GM19372 (cell line): ENCODE measurements around the gene HEPH.
"Not testable (repeated sequence)": the region's sequence is repeated elsewhere in the genome, so short reads cannot be mapped to it uniquely, and the experiment has no call there.

ENCODE experiments used
- ATAC-seq: cut with Tn5 transposase; IDR thresholded peaks from one replicate; pipeline ENCODE4 v1.9.1; 2021; ENCODE audit warnings: mild to moderate bottlenecking, low read depth, moderate library complexity; ENCODE audit not compliant: unreplicated experiment

HEPH gene

DNA sequence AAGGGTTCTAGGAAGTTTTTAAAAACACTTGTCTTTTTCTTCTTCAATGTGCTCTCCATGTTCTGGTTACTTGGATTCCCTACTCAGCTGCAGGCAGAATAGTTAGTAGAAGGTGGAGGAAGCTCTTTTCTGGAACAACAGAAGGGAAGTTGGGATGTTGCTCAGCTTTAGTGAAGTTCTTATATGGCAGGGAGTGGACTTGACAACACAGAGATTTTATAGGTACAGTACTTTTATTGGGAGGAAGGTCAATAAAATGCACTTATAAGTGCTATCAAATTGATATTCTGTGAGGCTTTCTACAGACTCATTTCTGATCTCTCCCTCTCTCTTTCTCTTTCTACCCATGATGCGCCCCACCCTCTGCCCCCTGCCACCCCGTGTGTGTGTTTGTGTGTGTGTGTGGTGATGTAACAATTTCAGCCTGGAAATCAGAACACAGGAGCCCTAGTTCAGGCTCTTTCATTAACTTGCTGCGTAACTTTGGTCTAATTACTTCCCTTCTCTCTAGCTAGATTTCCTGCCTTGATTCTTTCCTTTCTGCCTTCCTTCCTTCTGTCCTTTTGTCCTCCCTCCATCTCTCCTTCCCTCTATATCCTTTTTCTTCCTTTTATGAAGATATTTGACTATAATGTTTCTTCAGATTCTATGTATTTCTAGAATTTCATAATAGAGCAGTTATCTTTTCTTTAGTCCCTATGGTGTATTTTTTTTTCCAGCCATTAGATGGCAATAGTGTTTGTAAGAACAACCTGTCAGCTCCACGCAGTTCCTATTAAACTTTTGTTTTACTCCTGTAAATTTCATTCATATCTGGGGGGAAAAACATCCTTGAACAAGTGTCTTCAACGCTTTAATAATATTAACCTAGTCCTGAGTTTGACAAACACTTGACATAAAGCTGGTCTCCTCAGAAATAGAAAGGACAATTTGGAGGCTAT is 37.1 kb downstream of the HEPH start:
- no peak for ATAC-seq

DNA sequence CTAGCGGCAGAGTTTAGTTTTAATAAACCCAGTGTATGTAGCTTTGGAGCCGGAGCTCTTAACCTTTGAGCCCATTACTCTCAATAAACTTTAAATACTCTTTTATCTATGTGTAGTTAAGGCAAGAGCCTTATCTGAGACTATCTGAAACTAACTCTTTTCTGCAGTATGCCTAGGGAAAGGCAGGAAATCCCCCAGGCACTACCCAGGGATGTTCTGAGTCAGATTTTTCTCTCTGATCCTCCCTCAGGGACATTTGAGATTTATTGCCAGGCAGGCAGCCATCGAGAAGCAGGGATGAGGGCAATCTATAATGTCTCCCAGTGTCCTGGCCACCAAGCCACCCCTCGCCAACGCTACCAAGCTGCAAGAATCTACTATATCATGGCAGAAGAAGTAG is 39.1 kb downstream of the HEPH start:
- no peak for ATAC-seq

DNA sequence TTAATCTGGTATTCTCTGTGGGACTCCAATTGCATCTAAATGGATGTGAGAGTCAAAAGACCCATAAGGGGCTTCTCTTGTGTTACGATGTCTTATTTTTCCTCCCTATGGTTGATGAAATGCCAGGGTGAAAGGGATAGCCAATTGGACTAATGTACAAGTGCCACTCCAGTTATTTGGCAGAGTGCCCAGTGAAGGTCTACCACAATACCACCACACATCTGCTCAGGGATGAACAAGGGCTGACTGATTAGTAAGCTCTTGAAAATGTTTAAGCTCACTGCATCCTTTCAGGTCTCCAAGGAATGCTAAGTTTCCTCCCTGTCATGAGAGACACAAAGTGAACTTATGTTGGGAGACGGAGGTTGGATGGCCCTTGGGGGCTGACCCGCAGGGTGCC is 57.8 kb downstream of the HEPH start:
- no peak for ATAC-seq

DNA sequence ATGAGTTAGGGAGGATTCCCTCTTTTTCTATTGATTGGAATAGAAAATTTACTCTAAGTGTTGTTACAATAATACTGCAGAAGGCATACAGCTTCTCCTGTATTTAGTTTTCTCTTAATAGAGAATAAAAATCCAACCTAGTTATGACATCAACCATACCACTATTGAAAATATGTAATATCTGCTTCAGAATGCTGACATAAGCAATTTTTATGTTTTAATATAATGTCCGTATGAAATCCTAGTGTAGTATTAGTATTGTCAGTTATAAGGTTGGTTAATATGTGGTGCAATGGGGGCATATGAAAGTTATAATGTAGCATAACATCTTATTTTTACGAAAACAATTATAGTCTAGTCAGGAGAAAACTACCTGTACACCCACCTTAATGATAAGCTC is 68.2 kb downstream of the HEPH start:
- no peak for ATAC-seq

DNA sequence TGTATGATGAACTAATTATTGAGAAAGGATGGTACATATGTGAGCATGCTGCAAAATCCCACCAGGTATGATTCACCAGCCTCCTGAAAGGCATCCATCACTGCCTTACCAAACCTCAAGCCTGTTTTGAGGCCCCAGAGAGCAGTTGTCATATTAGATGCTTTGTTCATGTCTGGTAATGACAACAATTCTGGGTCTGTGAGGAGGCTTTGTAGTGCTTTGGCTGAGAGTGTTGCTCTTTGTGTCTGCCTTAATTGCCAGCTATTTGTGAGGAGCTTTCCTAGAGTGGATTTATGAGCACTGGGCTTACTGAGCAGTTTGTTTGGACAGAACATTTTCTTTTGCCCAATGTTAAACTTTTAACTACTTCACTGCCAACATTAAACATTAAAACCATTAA is 69.2 kb downstream of the HEPH start:
- no peak for ATAC-seq

DNA sequence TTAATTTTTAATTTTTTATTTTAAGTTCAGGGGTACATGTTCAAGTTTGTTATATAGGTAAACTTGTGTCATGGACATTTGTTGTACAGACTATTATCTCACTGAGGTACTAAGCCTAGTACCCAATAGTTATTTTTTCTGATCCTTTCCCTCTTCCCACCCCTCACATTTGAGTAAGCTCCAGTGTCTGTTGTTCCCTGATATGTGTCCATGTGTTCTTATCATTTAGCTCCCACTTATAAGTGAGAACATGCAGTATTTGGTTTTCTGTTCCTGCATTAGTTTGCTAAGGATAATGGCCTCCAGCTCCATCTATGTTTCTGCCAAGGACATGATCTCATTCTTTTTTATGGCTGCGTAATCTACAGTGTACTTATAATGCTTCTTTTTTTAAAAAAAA is 69.9 kb downstream of the HEPH start:
- ATAC-seq, result not testable (repeated sequence)

DNA sequence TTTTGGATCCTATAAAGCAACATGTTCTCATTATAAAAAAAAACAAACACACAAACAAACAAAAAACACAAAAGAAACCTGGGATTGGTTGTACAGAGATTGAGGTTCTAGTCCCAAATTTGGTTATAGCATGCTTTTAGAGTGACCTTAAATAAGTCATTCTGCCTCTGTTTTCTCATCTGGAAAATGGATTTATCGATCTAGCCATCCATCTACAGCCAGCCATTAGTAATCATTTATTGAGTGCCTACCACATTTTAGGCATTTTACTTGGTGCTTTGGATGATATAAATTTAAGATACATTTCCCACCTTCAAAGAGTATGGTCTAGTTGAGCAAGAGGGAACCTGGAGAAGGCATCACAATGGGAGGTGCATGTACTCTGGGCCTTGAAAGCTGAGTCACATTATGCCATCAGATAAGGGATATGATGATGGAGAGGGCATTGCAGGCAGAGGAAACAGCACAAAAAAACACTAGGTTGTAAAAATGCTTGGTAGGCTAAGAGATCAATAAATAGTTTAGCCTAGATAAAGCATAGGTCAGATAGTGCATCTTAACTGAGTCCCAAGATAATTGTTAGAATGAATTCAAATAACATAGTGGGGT is 91.4 kb downstream of the HEPH start:
- ATAC-seq, result no peak

DNA sequence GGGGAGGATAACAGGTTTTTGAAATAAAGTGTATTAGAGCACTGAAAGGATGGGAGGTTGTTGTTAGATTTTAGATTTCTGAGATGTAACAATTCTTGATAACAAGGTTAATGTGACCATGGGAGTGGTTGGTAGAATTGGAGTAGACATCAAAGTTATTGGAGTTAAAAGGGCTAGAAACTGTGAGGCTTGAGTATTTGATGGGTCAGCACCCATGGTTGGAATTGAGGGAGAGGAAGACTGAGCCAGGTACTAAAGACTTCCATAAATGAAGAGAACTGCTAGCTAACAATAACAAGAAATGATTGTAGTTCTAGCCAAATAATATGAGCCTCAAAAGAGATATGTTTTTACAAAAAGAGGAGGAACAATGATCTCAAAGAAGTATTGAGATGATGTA is 98.8 kb downstream of the HEPH start:
- no peak for ATAC-seq
